B cell (primary cell): Measurements from ENCODE around the gene CERT1. TPM values are rescaled to one million over a fixed set of nuclear protein-coding genes. Genes with fewer than 3 reads are reported as not detected.

Experiments
- ATAC-seq: fragments of 200-7000 bp; cut with Tn5 transposase; one replicate; pipeline ENCODE4 v1.10.0; 2021; ENCODE audit warnings: low read depth, mild to moderate bottlenecking, moderate number of reproducible peaks, moderate library complexity
- CTCF ChIA-PET: fragments of 350-600 bp; sonication (Branson Sonifier 250); formaldehyde crosslinking; loops from one replicate; lab custom pipeline; 2021; ENCODE audit warnings: antibody characterized with exemption, inconsistent platforms; lab: Charles Lee
- POLR2A ChIA-PET: fragments of 350-600 bp; sonication (Branson Sonifier 250); formaldehyde crosslinking; loops from one replicate; lab custom pipeline; 2021; ENCODE audit warnings: antibody characterized with exemption; lab: Charles Lee
- DNase-seq: peaks from one replicate; pipeline ENCODE4 v3.0.0; 2013
- H2AFZ ChIP-seq: 2 replicates; pipeline ENCODE4 v1.6.1; 2012; ENCODE audit warnings: mild to moderate bottlenecking, low read depth, low read length; ENCODE audit not compliant: insufficient read depth, poor library complexity, severe bottlenecking
- H3K27ac ChIP-seq, 2 donors: 1 replicate in 1 of 2; 2 replicates in 1 of 2; pipeline ENCODE4 v1.5.1; 2012 to 2013; ENCODE audit warnings: low read length in 2 of 2, mild to moderate bottlenecking in 2 of 2, moderate library complexity in 1 of 2
- H3K27me3 ChIP-seq, 4 experiments: fragments of 200-600 bp in 1 of 4; sonication (generic) in 1 of 4; replicated peaks in 1 of 4; 1 replicate in 2 of 4; 2 replicates in 2 of 4; pipeline versions ENCODE4 v1.6.1 to v1.7.0; 2013 to 2016; ENCODE audit warnings: low read length in 3 of 4, mild to moderate bottlenecking in 2 of 4, mixed read lengths in 1 of 4, moderate library complexity in 1 of 4; ENCODE audit not compliant: insufficient read depth in 4 of 4, control insufficient read depth in 3 of 4; ENCODE audit errors: control extremely low read depth in 1 of 4
- H3K36me3 ChIP-seq, 2 experiments: replicated peaks in 1 of 2; 1 replicate in 1 of 2; 2 replicates in 1 of 2; pipeline versions ENCODE4 v1.6.1 to v1.7.1; 2013; ENCODE audit warnings: low read length in 1 of 2; ENCODE audit not compliant: insufficient read depth in 2 of 2, control insufficient read depth in 1 of 2; ENCODE audit errors: control extremely low read depth in 1 of 2, extremely low read depth in 1 of 2
- H3K4me1 ChIP-seq, 2 donors: fragments of 200-600 bp in 1 of 2; sonication (generic) in 1 of 2; 1 replicate in 1 of 2; 2 replicates in 1 of 2; pipeline versions ENCODE4 v1.5.1 to v1.6.1; 2013 to 2017; ENCODE audit warnings: low read length in 2 of 2; ENCODE audit not compliant: control insufficient read depth in 2 of 2, insufficient read depth in 2 of 2
- H3K4me2 ChIP-seq: replicated peaks from 2 replicates; pipeline ENCODE3; 2012; ENCODE audit warnings: mild to moderate bottlenecking, low read depth, low read length; ENCODE audit not compliant: poor library complexity, severe bottlenecking
- H3K4me3 ChIP-seq, 5 experiments: fragments of 200-600 bp in 1 of 5; sonication (generic) in 1 of 5; 1 replicate in 3 of 5; 2 replicates in 2 of 5; pipeline versions ENCODE4 v1.5.1 to v1.7.0; 2011 to 2016; ENCODE audit warnings: low read length in 4 of 5, mild to moderate bottlenecking in 4 of 5, low read depth in 2 of 5, control low read depth in 1 of 5, moderate library complexity in 1 of 5; ENCODE audit not compliant: insufficient read depth in 1 of 5; ENCODE audit errors: control extremely low read depth in 1 of 5, extremely low read depth in 1 of 5
- H3K79me2 ChIP-seq: fragments of 200-600 bp; sonication (generic); one replicate; pipeline ENCODE4 v1.6.0; 2016; ENCODE audit warnings: low read length; ENCODE audit not compliant: control insufficient read depth, insufficient read depth
- H3K9ac ChIP-seq: fragments of 200-600 bp; sonication (generic); 2 replicates; pipeline ENCODE4 v1.6.1; 2017; ENCODE audit warnings: mild to moderate bottlenecking, low read length, moderate library complexity
- H3K9me3 ChIP-seq, 3 donors: one replicate each; pipeline versions ENCODE4 v1.6.1 to v1.7.1; 2013; ENCODE audit warnings: low read length in 2 of 3; ENCODE audit not compliant: control insufficient read depth in 2 of 3, insufficient read depth in 1 of 3; ENCODE audit errors: control extremely low read depth in 1 of 3
- H4K20me1 ChIP-seq: 2 replicates; pipeline ENCODE4 v1.6.0; 2012; ENCODE audit warnings: mild to moderate bottlenecking, low read length; ENCODE audit not compliant: insufficient read depth, control insufficient read depth, poor library complexity, severe bottlenecking
- H3K27ac Mint-ChIP-seq: one replicate; pipeline ENCODE4 v1.8.0; 2021; ENCODE audit warnings: mixed read lengths
- H3K27me3 Mint-ChIP-seq: one replicate; pipeline ENCODE4 v1.8.0; 2021; ENCODE audit warnings: mixed read lengths
- H3K4me1 Mint-ChIP-seq: one replicate; pipeline ENCODE4 v1.8.0; 2021; ENCODE audit warnings: mixed read lengths
- H3K4me3 Mint-ChIP-seq: one replicate; pipeline ENCODE4 v1.8.0; 2021; ENCODE audit warnings: mixed read lengths
- H3K9me3 Mint-ChIP-seq: one replicate; pipeline ENCODE4 v1.8.0; 2022; ENCODE audit warnings: mixed read lengths; ENCODE audit not compliant: insufficient read depth
- CTCF ChIP-seq: fragments of 200-600 bp; IDR thresholded peaks from one replicate; pipeline ENCODE4 v1.8.0; 2022; ENCODE audit warnings: antibody characterized with exemption, mild to moderate bottlenecking
- EZH2 ChIP-seq: IDR thresholded peaks from 2 replicates; pipeline ENCODE4 v1.6.1; 2012; ENCODE audit warnings: borderline replicate concordance, low read depth, mild to moderate bottlenecking, moderate library complexity, low read length; ENCODE audit not compliant: insufficient read depth, poor library complexity, severe bottlenecking
- WGBS: methylation state at CpG from one replicate; pipeline ENCODE4 v1.1.5; 2013; ENCODE audit warnings: missing lambda C conversion rate; ENCODE audit not compliant: insufficient coverage; 5-methylcytosine and 5-hydroxymethylcytosine counted together
- intact Hi-C: fragments of 100-400 bp; cut with micrococcal nuclease; formaldehyde crosslinking; loops from one replicate; pipeline ENCODE4 v1.10.0; 2022
- polyA plus RNA-seq: library from polyadenylated mRNA; depleted of rRNA; stranded (reverse); fragments of >200 nt; gene quantifications from 2 replicates; pipeline ENCODE4 v1.2.3, GENCODE V29; 2012
- total RNA-seq, 2 donors: library from RNA; stranded (reverse); fragments of 120-200 nt in 1 of 2; gene quantifications; 1 replicate in 1 of 2; 2 replicates in 1 of 2; pipeline versions ENCODE4 v1.2.3 to v1.2.4, GENCODE V29; 2013 to 2022

CERT1 gene
- total and polyA plus RNA-seq, 2 donors (not counting 1 experiment from before 2014, with no cell fraction given): 13.7 to 60.5 TPM

GRCh38 chr5:75547812-75548211 lies 36.4 kb upstream of the CERT1 start:
- ChIA-PET CTCF (no interaction called here), POLR2A (no interaction called here)
- no peaks in the 10 kb centered on the region for H3K9me3 ChIP-seq
- peaks cover 4 to 7% of the 10 kb centered on the region in 2 experiments for H3K36me3 ChIP-seq
- H3K79me2 ChIP-seq: peaks cover 16% of the 10 kb centered on the region
- H3K27me3 ChIP-seq: no peaks in the 10 kb centered on the region
- TF ChIP-seq CTCF: no peak
- TF ChIP-seq EZH2: no peak
- no peak overlapping the region for H2AFZ ChIP-seq
- no peak overlapping the region for H3K4me3 Mint-ChIP-seq
- H3K4me3 ChIP-seq: no peak overlapping the region
- intact Hi-C loops: no loop called here
- H3K9me3 Mint-ChIP-seq: no peaks in the 10 kb centered on the region
- H3K27ac Mint-ChIP-seq: no peak overlapping the region
- H3K4me2 ChIP-seq: no peak overlapping the region
- no peaks in the 10 kb centered on the region for H3K27me3 Mint-ChIP-seq
- no peak for ATAC-seq
- 100% methylated on average over 2 of the region's 3 CpGs for WGBS
- no peak for DNase-seq
- no peak overlapping the region for H3K27ac ChIP-seq
- no peaks in the 10 kb centered on the region for H4K20me1 ChIP-seq
- H3K9ac ChIP-seq: no peak overlapping the region
- peaks cover 14% of the 10 kb centered on the region for H3K4me1 Mint-ChIP-seq
- H3K4me1 ChIP-seq: no peaks in the 10 kb centered on the region

- Histone ChIP-seq H3K27ac (no peak overlapping the region), H3K36me3 (peaks cover 0 to 7% of the 10 kb centered on the region in 2 experiments), H3K9me3 (no peaks in the 10 kb centered on the region), H3K4me3 (no peak overlapping the region), H3K4me2 (no peak overlapping the region), H2AFZ (no peak overlapping the region), H3K4me1 (no peaks in the 10 kb centered on the region), H3K79me2 (peaks cover 20% of the 10 kb centered on the region), H3K9ac (no peak overlapping the region), H4K20me1 (no peaks in the 10 kb centered on the region), H3K27me3 (no peaks in the 10 kb centered on the region)
- intact Hi-C loops: no loop called here
- DNase-seq (no peak), ATAC-seq (no peak)
- Mint-ChIP-seq H3K9me3 (no peaks in the 10 kb centered on the region), H3K4me3 (no peak overlapping the region), H3K27ac (no peak overlapping the region), H3K4me1 (peaks cover 16% of the 10 kb centered on the region), H3K27me3 (no peaks in the 10 kb centered on the region)
- ChIA-PET CTCF (no interaction called here), POLR2A (no interaction called here)
- WGBS: 100% methylated on average over 5 of the region's 6 CpGs
- TF ChIP-seq EZH2 (no peak), CTCF (no peak)
These were observed 35.4 kb upstream of the CERT1 start for GRCh38 chr5:75546830-75547229.
